ENCODE results near the gene IL1R2.

Gene IL1R2

DNA sequence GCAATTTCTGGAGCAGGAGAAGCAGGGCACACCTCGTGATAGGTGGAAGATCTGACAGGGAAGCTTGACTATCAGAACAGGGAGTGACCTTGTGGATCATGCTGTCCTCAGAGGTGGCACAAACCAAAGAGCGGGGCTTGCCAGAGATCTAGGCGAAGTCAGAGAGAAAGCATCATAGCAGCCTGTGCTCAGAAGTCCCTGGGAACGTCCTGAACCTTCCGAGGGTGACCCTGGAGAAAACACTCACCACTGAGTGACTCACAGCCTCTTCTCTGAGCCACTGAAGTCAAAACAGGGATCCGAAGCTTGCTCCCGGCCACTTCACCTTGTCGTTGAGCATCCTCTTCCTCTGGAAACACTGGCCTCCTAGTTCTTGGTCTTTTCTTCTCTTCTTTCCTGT lies 56.7 kb downstream of the IL1R2 start:
- TF ChIP-seq, protein P1, sequence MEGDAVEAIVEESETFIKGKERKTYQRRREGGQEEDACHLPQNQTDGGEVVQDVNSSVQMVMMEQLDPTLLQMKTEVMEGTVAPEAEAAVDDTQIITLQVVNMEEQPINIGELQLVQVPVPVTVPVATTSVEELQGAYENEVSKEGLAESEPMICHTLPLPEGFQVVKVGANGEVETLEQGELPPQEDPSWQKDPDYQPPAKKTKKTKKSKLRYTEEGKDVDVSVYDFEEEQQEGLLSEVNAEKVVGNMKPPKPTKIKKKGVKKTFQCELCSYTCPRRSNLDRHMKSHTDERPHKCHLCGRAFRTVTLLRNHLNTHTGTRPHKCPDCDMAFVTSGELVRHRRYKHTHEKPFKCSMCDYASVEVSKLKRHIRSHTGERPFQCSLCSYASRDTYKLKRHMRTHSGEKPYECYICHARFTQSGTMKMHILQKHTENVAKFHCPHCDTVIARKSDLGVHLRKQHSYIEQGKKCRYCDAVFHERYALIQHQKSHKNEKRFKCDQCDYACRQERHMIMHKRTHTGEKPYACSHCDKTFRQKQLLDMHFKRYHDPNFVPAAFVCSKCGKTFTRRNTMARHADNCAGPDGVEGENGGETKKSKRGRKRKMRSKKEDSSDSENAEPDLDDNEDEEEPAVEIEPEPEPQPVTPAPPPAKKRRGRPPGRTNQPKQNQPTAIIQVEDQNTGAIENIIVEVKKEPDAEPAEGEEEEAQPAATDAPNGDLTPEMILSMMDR (IDR thresholded peaks at IDR 0.05; ENCODE audit: low read depth, low read length, missing control alignments) = no peak
- in situ Hi-C loops (cut with HindIII; ENCODE audit: low sequenced_read_pairs) = no loop called here
- no peak for DNase-seq (ENCODE audit: low read depth)
- no peak overlapping the region for H3K4me3 ChIP-seq (ENCODE audit: low read depth, low read length)

- DNase-seq (ENCODE audit: low read depth) = no peak
- TF ChIP-seq, protein P1 (IDR thresholded peaks at IDR 0.05; ENCODE audit: low read depth, low read length, missing control alignments) = no peak
- no peak overlapping the region for H3K4me3 ChIP-seq (ENCODE audit: low read depth, low read length)
- in situ Hi-C loops (cut with HindIII; ENCODE audit: low sequenced_read_pairs) = no loop called here
These were observed 58.1 kb downstream of the IL1R2 start for GRCh38 chr2:102049756-102050443.

DNA sequence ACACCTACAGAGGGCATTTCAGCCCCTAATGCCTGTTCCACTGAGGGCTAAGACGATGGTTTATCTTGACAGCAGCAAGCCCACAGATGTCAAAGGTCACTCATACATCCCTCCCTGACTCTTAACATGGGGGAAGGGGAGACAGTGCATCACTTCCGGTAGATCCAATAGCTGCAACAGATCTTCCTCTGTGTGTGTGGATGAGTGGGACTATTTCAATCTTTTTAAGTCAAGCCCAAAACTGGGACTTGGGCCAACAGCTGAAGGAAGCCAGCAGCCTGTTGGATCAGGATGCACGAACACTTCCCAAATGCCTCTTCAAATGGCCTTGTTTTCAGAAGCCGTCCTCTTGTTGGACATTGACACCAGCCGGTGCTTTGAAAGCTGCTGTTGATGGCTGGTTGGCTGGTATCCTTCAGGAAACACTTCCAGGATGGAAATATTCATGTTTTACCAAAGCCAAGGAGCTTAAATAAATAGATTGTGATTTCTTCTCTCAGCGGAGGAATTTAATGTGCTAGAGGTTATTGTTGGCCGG lies 59.2 kb downstream of the IL1R2 start:
- DNase-seq (ENCODE audit: low read depth) = peak; percentile 57

GRCh38 chr2:102051692-102052277 lies 60.0 kb downstream of the IL1R2 start:
- TF ChIP-seq, protein P1 (IDR thresholded peaks at IDR 0.05; ENCODE audit: low read depth, low read length, missing control alignments) = no peak
- no peak overlapping the region for H3K4me3 ChIP-seq (ENCODE audit: low read depth, low read length)
- no peak for DNase-seq (ENCODE audit: low read depth)
- in situ Hi-C loops (cut with HindIII; ENCODE audit: low sequenced_read_pairs) = no loop called here

More for the DNA sequence above, 59.2 kb downstream of the IL1R2 start:
- in situ Hi-C loops (cut with HindIII; ENCODE audit: low sequenced_read_pairs) = no loop called here
- no peak overlapping the region for H3K4me3 ChIP-seq (ENCODE audit: low read depth, low read length)
- TF ChIP-seq, protein P1 (IDR thresholded peaks at IDR 0.05; ENCODE audit: low read depth, low read length, missing control alignments) = no peak

GRCh38 chr2:102052365-102052764 lies 60.6 kb downstream of the IL1R2 start:
- H3K4me3 ChIP-seq (ENCODE audit: low read depth, low read length) = no peak overlapping the region
- in situ Hi-C loops (cut with HindIII; ENCODE audit: low sequenced_read_pairs) = no loop called here
- TF ChIP-seq, protein P1 (IDR thresholded peaks at IDR 0.05; ENCODE audit: low read depth, low read length, missing control alignments) = no peak

DNA sequence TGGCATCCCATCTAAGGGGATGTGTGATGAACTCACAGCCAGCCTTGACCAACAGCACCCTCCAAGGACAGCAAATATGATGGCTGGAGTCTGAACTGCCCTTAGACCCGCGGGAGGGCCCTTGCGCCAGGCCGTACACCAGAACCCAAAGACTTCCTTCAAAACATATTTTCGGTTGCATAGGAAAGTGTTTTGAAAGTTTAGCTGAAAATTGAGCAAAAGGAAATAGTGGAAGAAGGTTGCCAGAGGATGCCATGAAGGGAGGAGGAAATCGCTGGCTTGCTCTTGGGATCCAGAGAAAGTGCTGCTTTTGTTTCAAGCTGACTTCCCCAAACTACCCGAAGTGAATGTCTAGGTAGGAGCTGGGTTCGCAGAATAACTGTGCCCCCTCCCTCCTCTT lies 61.3 kb downstream of the IL1R2 start:
- TF ChIP-seq, protein P1 (IDR thresholded peaks at IDR 0.05; ENCODE audit: low read depth, low read length, missing control alignments) = no peak
- in situ Hi-C loops (cut with HindIII; ENCODE audit: low sequenced_read_pairs) = no loop called here
- no peak for DNase-seq (ENCODE audit: low read depth)
- H3K4me3 ChIP-seq (ENCODE audit: low read depth, low read length) = no peak overlapping the region

More at GRCh38 chr2:102052365-102052764, 60.6 kb downstream of the IL1R2 start:
- no peak for DNase-seq (ENCODE audit: low read depth)

Data from astrocyte of the cerebellum (primary cell).